IMR-90 (cell line): ENCODE results near the gene NET1. TPM values are rescaled to one million over a fixed set of nuclear protein-coding genes. Genes with fewer than 3 reads are reported as not detected.

Experiments used
- ATAC-seq: fragments of 200-7000 bp; cut with Tn5 transposase; 2 replicates; pipeline ENCODE4 v1.9.1; 2020; ENCODE audit warnings: low read depth, mild to moderate bottlenecking, moderate library complexity
- BruUV-seq: library from RNA; stranded (reverse); fragments of 400-500 nt; replicated peaks from 2 replicates; lab custom pipeline; 2021; lab: Mats Ljungman, UMichigan
- CTCF ChIA-PET: fragments of 300-600 bp; formaldehyde crosslinking; extraction: SDS; loops from one replicate; lab custom pipeline; 2021; ENCODE audit warnings: antibody characterized with exemption; lab: Yijun Ruan, JAX
- POLR2A ChIA-PET: fragments of 300-600 bp; sonication (Branson Sonifier 250); formaldehyde crosslinking; loops from one replicate; lab custom pipeline; 2022; ENCODE audit warnings: antibody characterized with exemption; ENCODE audit not compliant: unreplicated experiment; lab: Charles Lee
- DNase-seq: peaks from one replicate; pipeline ENCODE4 v3.0.0; 2013
- H2AFZ ChIP-seq: replicated peaks from 2 replicates; pipeline ENCODE3; 2013; ENCODE audit warnings: low read length, mild to moderate bottlenecking; ENCODE audit not compliant: poor library complexity
- H2AK5ac ChIP-seq: 2 replicates; pipeline ENCODE4 v1.6.1; 2013; ENCODE audit warnings: low read depth, low read length, inconsistent platforms
- H2AK9ac ChIP-seq: replicated peaks from 2 replicates; pipeline ENCODE3; 2013; ENCODE audit warnings: mild to moderate bottlenecking, low read depth, low read length, moderate library complexity; ENCODE audit not compliant: poor library complexity
- H2BK120ac ChIP-seq: 2 replicates; pipeline ENCODE4 v1.6.1; 2013; ENCODE audit warnings: low read depth, low read length, inconsistent platforms
- H2BK15ac ChIP-seq: 3 replicates; pipeline ENCODE4 v1.6.1; 2013; ENCODE audit warnings: low read depth, low read length, inconsistent platforms
- H2BK20ac ChIP-seq: 2 replicates; pipeline ENCODE4 v1.6.1; 2013; ENCODE audit warnings: low read depth, mild to moderate bottlenecking, inconsistent platforms, low read length, moderate library complexity
- H2BK5ac ChIP-seq: 2 replicates; pipeline ENCODE4 v1.6.1; 2013; ENCODE audit warnings: mild to moderate bottlenecking, low read depth, low read length, inconsistent platforms; ENCODE audit not compliant: poor library complexity, severe bottlenecking
- H3K14ac ChIP-seq: replicated peaks from 2 replicates; pipeline ENCODE4 v1.6.1; 2013; ENCODE audit warnings: low read depth, low read length, inconsistent platforms
- H3K18ac ChIP-seq: 2 replicates; pipeline ENCODE4 v1.6.1; 2013; ENCODE audit warnings: low read depth, low read length, control low read depth
- H3K23ac ChIP-seq: 2 replicates; pipeline ENCODE4 v1.6.1; 2013; ENCODE audit warnings: low read depth, low read length, inconsistent platforms
- H3K27ac ChIP-seq: 2 replicates; pipeline ENCODE4 v1.5.1; 2013; ENCODE audit warnings: mild to moderate bottlenecking, control low read depth, low read length; ENCODE audit not compliant: insufficient read depth
- H3K27me3 ChIP-seq: 2 replicates; pipeline ENCODE4 v1.6.1; 2013; ENCODE audit warnings: low read length; ENCODE audit not compliant: control insufficient read depth, insufficient read depth
- H3K36me3 ChIP-seq: 2 replicates; pipeline ENCODE4 v1.6.1; 2013; ENCODE audit warnings: low read length, mixed read lengths; ENCODE audit not compliant: control insufficient read depth, insufficient read depth
- H3K4ac ChIP-seq: 2 replicates; pipeline ENCODE4 v1.6.1; 2013; ENCODE audit warnings: low read depth, low read length, inconsistent platforms
- H3K4me1 ChIP-seq: 2 replicates; pipeline ENCODE4 v1.6.1; 2013; ENCODE audit warnings: low read length, mixed read lengths; ENCODE audit not compliant: control insufficient read depth, insufficient read depth
- H3K4me2 ChIP-seq: 2 replicates; pipeline ENCODE4 v1.6.1; 2013; ENCODE audit warnings: low read depth, mild to moderate bottlenecking, control low read depth, low read length, moderate library complexity
- H3K4me3 ChIP-seq: 2 replicates; pipeline ENCODE4 v1.5.1; 2013; ENCODE audit warnings: low read depth, mild to moderate bottlenecking, control low read depth, low read length, moderate library complexity; ENCODE audit not compliant: insufficient read depth
- H3K56ac ChIP-seq: 2 replicates; pipeline ENCODE4 v1.6.1; 2013; ENCODE audit warnings: low read length, inconsistent platforms; ENCODE audit not compliant: insufficient read depth; ENCODE audit errors: extremely low read depth
- H3K79me1 ChIP-seq, 2 experiments: 2 replicates each; pipeline ENCODE4 v1.6.1; 2013; ENCODE audit warnings: low read length in 2 of 2, inconsistent platforms in 1 of 2, low read depth in 1 of 2
- H3K9ac ChIP-seq: 2 replicates; pipeline ENCODE4 v1.6.1; 2013; ENCODE audit warnings: low read depth, low read length, control low read depth
- H3K9me1 ChIP-seq: 2 replicates; pipeline ENCODE4 v1.6.1; 2013; ENCODE audit warnings: low read length, inconsistent platforms; ENCODE audit not compliant: insufficient read depth
- H3K9me3 ChIP-seq: 2 replicates; pipeline ENCODE4 v1.6.1; 2013; ENCODE audit warnings: low read length; ENCODE audit not compliant: control insufficient read depth, insufficient read depth
- H4K20me1 ChIP-seq: 2 replicates; pipeline ENCODE4 v1.6.1; 2013; ENCODE audit warnings: low read length, inconsistent platforms; ENCODE audit not compliant: insufficient read depth
- H4K5ac ChIP-seq: 2 replicates; pipeline ENCODE4 v1.6.1; 2013; ENCODE audit warnings: mild to moderate bottlenecking, low read depth, low read length, control low read depth
- H4K8ac ChIP-seq, 2 experiments: 2 replicates each; pipeline ENCODE4 v1.6.1; 2013; ENCODE audit warnings: low read depth in 2 of 2, low read length in 2 of 2, control low read depth in 1 of 2, inconsistent platforms in 1 of 2
- H4K91ac ChIP-seq: 2 replicates; pipeline ENCODE4 v1.6.1; 2013; ENCODE audit warnings: low read depth, low read length, inconsistent platforms; ENCODE audit not compliant: insufficient read depth
- CHD1 ChIP-seq: IDR thresholded peaks from 2 replicates; pipeline ENCODE4 v1.6.1; 2012; ENCODE audit warnings: low read depth, low read length, improper control_type of control experiment
- NFE2L2 ChIP-seq: fragments of 150-350 bp; IDR thresholded peaks from 2 replicates; pipeline ENCODE4 v1.6.1; 2016; ENCODE audit warnings: low read depth, mild to moderate bottlenecking, low read length
- POLR2A ChIP-seq: IDR thresholded peaks from 2 replicates; pipeline ENCODE4 v1.6.1; 2012; ENCODE audit warnings: mild to moderate bottlenecking, low read depth, low read length
- SMC3 ChIP-seq: fragments of 150-350 bp; IDR thresholded peaks from 2 replicates; pipeline ENCODE4 v1.6.1; 2016; ENCODE audit warnings: low read depth, mild to moderate bottlenecking, antibody characterized with exemption, low read length, moderate library complexity
- WGBS, 2 experiments: methylation state at CpG; one replicate each; pipeline versions ENCODE4 v1.1.5 to v1.1.7; 2013; ENCODE audit warnings: missing lambda C conversion rate in 2 of 2; ENCODE audit not compliant: insufficient read length in 1 of 2; ENCODE audit errors: extremely low coverage in 2 of 2; 5-methylcytosine and 5-hydroxymethylcytosine counted together
- dilution Hi-C: fragments of 300-500 bp; cut with HindIII; formaldehyde crosslinking; loops from one replicate; pipeline ENCODE4 v1.14.3; 2018; ENCODE audit warnings: low sequenced_read_pairs; ENCODE audit not compliant: unreplicated experiment
- in situ Hi-C: fragments of 300-500 bp; cut with MboI; formaldehyde crosslinking; loops from 3 replicates; pipeline ENCODE4 v1.14.3; 2019; ENCODE audit warnings: low sequenced_read_pairs, inconsistent platforms, mixed read lengths
- intact Hi-C: fragments of 100-400 bp; cut with micrococcal nuclease; formaldehyde crosslinking; loops from 2 replicates; pipeline ENCODE4 v1.10.0; 2022
- polyA plus RNA-seq, 3 experiments: library from polyadenylated mRNA; depleted of rRNA; stranded (reverse); fragments of >200 nt; gene quantifications; 2 replicates each; pipeline ENCODE4 v1.2.3, GENCODE V29; 2012; ENCODE audit warnings: low replicate concordance in 1 of 3
- total RNA-seq: library from RNA; depleted of rRNA; stranded (reverse); fragments of >200 nt; gene quantifications from 2 replicates; pipeline ENCODE4 v1.2.3, GENCODE V29; 2012
- TF ChIP-seq, protein P1 (sequence below): fragments of 150-350 bp; IDR thresholded peaks from 2 replicates; pipeline ENCODE4 v1.6.1; 2016; ENCODE audit warnings: low read depth, mild to moderate bottlenecking, low read length, moderate library complexity, borderline replicate concordance

NET1 gene
- total and polyA plus RNA-seq, 2 of the 4 experiments (the other 2 are of a cell fraction): 20.0 to 54.7 TPM

DNA sequence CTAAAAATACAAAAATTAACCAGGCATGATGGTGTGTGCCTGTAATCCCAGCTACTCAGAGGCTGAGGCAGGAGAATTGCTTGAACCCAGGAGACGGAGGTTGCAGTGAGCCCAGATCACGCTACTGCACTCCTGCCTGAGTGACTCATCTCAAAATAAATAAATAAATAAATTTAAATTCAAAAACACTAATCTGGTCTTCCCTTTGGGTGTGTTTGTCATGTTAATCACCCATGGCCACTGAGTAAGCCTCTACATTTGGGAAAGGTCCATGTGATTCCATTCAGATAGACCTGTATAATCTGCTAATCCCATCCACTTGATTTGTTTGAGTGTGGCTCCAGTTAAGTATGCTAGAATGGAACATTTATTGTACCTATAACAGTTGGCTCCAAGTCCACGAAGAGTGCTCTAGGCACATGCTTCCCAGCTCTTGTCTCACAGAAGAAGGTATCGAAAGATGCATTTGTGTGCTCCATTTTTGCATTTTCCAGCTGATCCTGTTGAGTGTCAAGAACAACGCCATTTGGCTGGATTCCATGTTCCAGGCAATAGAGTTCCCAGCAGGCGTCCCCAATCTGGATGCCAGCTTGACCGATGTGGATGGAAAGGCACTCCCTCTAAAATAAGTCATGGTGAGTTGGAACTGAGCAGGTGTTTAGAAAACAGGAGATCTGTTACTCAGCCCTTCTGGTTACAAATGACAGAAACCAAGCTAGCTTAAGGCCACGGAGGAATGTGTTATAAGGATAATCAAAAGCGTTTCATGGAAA is 11.7 kb upstream of the NET1 start:
- Histone ChIP-seq H4K91ac (no peak overlapping the region), H3K27ac (no peak overlapping the region), H2BK5ac (no peak overlapping the region), H2AK5ac (no peak overlapping the region), H3K9ac (no peak overlapping the region), H2BK120ac (no peak overlapping the region), H2BK20ac (no peak overlapping the region), H3K36me3 (no peaks in the 10 kb centered on the region), H3K18ac (no peak overlapping the region), H3K4me2 (no peak overlapping the region), H3K4ac (no peak overlapping the region), H3K4me1 (no peaks in the 10 kb centered on the region), H2AK9ac (no peak overlapping the region), H4K5ac (no peak overlapping the region), H3K9me3 (no peaks in the 10 kb centered on the region), H3K23ac (no peak overlapping the region), H2BK15ac (no peak overlapping the region), H3K4me3 (no peak overlapping the region), H4K8ac (no peak overlapping the region), H3K14ac (no peak overlapping the region), H3K56ac (no peak overlapping the region), H4K20me1 (no peaks in the 10 kb centered on the region), H3K27me3 (peaks cover 11% of the 10 kb centered on the region), H3K9me1 (no peaks in the 10 kb centered on the region), H3K79me1 (no peaks in the 10 kb centered on the region), H2AFZ (no peak overlapping the region)
- TF ChIP-seq SMC3 (no peak), NFE2L2 (no peak), POLR2A (no peak), CHD1 (no peak)
- TF ChIP-seq, protein P1, sequence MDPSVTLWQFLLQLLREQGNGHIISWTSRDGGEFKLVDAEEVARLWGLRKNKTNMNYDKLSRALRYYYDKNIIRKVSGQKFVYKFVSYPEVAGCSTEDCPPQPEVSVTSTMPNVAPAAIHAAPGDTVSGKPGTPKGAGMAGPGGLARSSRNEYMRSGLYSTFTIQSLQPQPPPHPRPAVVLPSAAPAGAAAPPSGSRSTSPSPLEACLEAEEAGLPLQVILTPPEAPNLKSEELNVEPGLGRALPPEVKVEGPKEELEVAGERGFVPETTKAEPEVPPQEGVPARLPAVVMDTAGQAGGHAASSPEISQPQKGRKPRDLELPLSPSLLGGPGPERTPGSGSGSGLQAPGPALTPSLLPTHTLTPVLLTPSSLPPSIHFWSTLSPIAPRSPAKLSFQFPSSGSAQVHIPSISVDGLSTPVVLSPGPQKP: no peak
- intact Hi-C loops (loop anchor here (10.0 kb wide), 1 partner anchor 1724 kb away; no protein-coding TSS in a partner anchor), in situ Hi-C loops (no loop called here), dilution Hi-C loops (no loop called here)
- ChIA-PET POLR2A (no interaction called here), CTCF (no interaction called here)
- ATAC-seq: no peak
- 57% methylated on average over 1 of the region's 9 CpGs; no CpG with 5 or more reads in 1 of the 2 experiments for WGBS, 2 experiments
- no peak for DNase-seq
- no TSS peak for BruUV-seq
